OCI-LY1 (cell line): ENCODE data around the gene CDH4.

ENCODE experiments used
- H2AFZ ChIP-seq: fragments of 200-600 bp; sonication (generic), shearing (Covaris generic); 2 replicates; pipeline ENCODE4 v1.6.0; 2014; ENCODE audit warnings: antibody characterized with exemption, mild to moderate bottlenecking, low read length
- H3F3A ChIP-seq: fragments of 200-600 bp; sonication (generic), shearing (Covaris generic); 2 replicates; pipeline ENCODE4 v1.6.0; 2014; ENCODE audit warnings: mild to moderate bottlenecking, antibody characterized with exemption, low read length, moderate library complexity; ENCODE audit not compliant: insufficient read depth
- H3K27ac ChIP-seq: fragments of 200-600 bp; sonication (generic); 2 replicates; pipeline ENCODE4 v1.5.1; 2014; ENCODE audit warnings: low read length, mixed run types, mild to moderate bottlenecking, low read depth; ENCODE audit not compliant: poor library complexity, severe bottlenecking
- H3K27me3 ChIP-seq: fragments of 200-600 bp; sonication (generic); 2 replicates; pipeline ENCODE4 v1.6.0; 2014; ENCODE audit warnings: antibody characterized with exemption, mild to moderate bottlenecking, low read length, moderate library complexity; ENCODE audit not compliant: insufficient read depth
- H3K36me3 ChIP-seq: fragments of 200-600 bp; sonication (generic); 2 replicates; pipeline ENCODE4 v1.6.1; 2014; ENCODE audit warnings: mild to moderate bottlenecking, antibody characterized with exemption, low read length, moderate library complexity, mixed read lengths; ENCODE audit not compliant: insufficient read depth
- H3K4me1 ChIP-seq: fragments of 200-600 bp; sonication (generic); 2 replicates; pipeline ENCODE4 v1.5.1; 2014; ENCODE audit warnings: mild to moderate bottlenecking, low read length, moderate library complexity; ENCODE audit not compliant: insufficient read depth, severe bottlenecking
- H3K4me2 ChIP-seq: fragments of 200-600 bp; sonication (generic), shearing (Covaris generic); 2 replicates; pipeline ENCODE4 v1.6.1; 2014; ENCODE audit warnings: low read length
- H3K4me3 ChIP-seq: fragments of 200-600 bp; sonication (generic); 2 replicates; pipeline ENCODE4 v1.5.1; 2014; ENCODE audit warnings: low read length, low read depth, mild to moderate bottlenecking, mixed read lengths; ENCODE audit not compliant: poor library complexity, severe bottlenecking
- H3K79me2 ChIP-seq: fragments of 200-600 bp; shearing (Covaris generic); 2 replicates; pipeline ENCODE4 v1.6.1; 2016; ENCODE audit warnings: mixed run types, low read length, mixed read lengths; ENCODE audit not compliant: insufficient read depth
- H3K9ac ChIP-seq: fragments of 200-600 bp; sonication (generic), shearing (Covaris generic); 2 replicates; pipeline ENCODE4 v1.6.1; 2014; ENCODE audit warnings: mild to moderate bottlenecking, low read length, mixed read lengths
- H3K9me2 ChIP-seq: fragments of 200-600 bp; sonication (generic), shearing (Covaris generic); 2 replicates; pipeline ENCODE4 v1.6.1; 2014; ENCODE audit warnings: low read depth, mild to moderate bottlenecking, low read length, mixed read lengths
- H3K9me3 ChIP-seq: fragments of 200-600 bp; shearing (Covaris generic); 2 replicates; pipeline ENCODE4 v1.6.1; 2014; ENCODE audit warnings: low read length, mixed read lengths
- H4K20me1 ChIP-seq: fragments of 200-600 bp; sonication (generic), shearing (Covaris generic); 2 replicates; pipeline ENCODE4 v1.6.0; 2016; ENCODE audit warnings: mild to moderate bottlenecking, low read length; ENCODE audit not compliant: insufficient read depth
- EZH2 ChIP-seq: fragments of 200-600 bp; sonication (generic), shearing (Covaris generic); IDR thresholded peaks from 2 replicates; pipeline ENCODE4 v1.8.0; 2017; ENCODE audit warnings: borderline replicate concordance, mixed run types, mild to moderate bottlenecking, antibody characterized with exemption, low read length, moderate library complexity, mixed read lengths
- TF ChIP-seq, protein P1 (sequence below): fragments of 200-600 bp; sonication (generic), shearing (Covaris generic); IDR thresholded peaks from 2 replicates; pipeline ENCODE4 v1.5.1; 2017; ENCODE audit warnings: mild to moderate bottlenecking, antibody characterized with exemption, low read length, moderate library complexity, mixed read lengths

The CDH4 gene

DNA sequence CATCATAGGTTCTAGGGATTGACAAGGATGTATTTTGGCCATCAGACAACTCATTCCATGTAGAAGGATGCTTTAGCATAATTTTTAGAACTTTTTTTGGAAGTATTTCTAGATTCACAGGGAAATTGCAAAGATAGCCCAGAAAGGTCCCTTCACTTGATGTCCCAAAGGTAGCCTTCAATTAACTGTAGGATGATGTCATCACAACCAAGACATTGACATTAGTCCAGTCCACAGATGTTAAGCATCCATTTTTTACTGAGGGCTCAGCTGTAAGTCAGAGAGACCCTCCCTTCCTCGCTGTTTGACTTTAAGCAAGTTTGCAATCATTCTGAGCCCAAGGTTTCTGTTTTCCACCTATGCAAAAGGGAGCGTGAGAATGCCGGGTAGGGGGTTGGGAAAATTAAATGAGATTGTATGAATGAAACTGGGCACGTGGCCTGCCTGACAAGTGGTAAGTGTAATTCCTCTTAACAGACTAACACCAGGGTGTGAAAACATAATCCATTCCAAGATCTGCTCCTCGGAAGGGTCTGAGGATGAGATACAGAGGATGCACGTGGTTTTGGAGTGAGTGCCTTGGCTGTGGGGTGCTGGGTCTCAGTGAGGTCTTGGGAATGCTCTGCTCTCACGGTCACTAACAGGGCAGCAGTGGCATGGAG lies 126.8 kb downstream of the CDH4 start:
- TF ChIP-seq, protein P1, sequence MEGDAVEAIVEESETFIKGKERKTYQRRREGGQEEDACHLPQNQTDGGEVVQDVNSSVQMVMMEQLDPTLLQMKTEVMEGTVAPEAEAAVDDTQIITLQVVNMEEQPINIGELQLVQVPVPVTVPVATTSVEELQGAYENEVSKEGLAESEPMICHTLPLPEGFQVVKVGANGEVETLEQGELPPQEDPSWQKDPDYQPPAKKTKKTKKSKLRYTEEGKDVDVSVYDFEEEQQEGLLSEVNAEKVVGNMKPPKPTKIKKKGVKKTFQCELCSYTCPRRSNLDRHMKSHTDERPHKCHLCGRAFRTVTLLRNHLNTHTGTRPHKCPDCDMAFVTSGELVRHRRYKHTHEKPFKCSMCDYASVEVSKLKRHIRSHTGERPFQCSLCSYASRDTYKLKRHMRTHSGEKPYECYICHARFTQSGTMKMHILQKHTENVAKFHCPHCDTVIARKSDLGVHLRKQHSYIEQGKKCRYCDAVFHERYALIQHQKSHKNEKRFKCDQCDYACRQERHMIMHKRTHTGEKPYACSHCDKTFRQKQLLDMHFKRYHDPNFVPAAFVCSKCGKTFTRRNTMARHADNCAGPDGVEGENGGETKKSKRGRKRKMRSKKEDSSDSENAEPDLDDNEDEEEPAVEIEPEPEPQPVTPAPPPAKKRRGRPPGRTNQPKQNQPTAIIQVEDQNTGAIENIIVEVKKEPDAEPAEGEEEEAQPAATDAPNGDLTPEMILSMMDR = no peak
- TF ChIP-seq EZH2 = no peak
- no peak overlapping the region for H3K4me3 ChIP-seq
- H3K27me3 ChIP-seq = no peaks in the 10 kb centered on the region
- H3K27ac ChIP-seq = no peak overlapping the region
- H3K9me3 ChIP-seq = no peaks in the 10 kb centered on the region
- H3K4me2 ChIP-seq = no peak overlapping the region
- H4K20me1 ChIP-seq = no peaks in the 10 kb centered on the region
- no peaks in the 10 kb centered on the region for H3F3A ChIP-seq
- no peak overlapping the region for H3K9ac ChIP-seq
- no peaks in the 10 kb centered on the region for H3K79me2 ChIP-seq
- no peak overlapping the region for H2AFZ ChIP-seq
- H3K36me3 ChIP-seq = no peaks in the 10 kb centered on the region
- no peaks in the 10 kb centered on the region for H3K4me1 ChIP-seq
- no peaks in the 10 kb centered on the region for H3K9me2 ChIP-seq

DNA sequence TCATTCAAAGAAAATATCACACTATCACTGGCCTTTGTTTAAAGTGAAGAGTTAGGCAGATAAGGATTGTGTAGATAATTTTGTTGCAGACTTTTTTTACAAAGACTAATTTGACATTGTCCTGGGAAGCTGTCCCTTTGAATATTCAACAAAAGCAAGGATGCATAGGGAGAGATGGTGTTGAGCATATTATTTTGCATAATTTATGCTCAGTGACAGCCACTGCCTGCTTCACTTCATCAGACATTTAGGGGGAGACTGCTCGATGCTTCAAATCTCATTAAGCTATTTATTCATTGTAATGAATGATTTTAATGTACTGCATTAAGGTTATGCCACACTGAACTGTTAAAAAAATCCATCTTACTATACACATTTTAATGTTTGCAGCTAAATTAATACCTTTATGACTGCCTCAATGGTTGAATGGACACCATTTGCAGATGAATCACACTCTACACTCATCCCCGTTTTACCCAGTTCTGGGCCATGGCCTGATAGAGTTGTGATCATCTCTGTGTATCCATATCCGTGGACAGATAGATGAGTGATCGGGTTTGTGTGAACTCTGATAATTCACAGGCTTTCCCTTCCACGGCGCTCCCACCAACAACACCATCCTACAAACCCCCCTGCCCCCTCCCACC lies 128.0 kb downstream of the CDH4 start:
- no peaks in the 10 kb centered on the region for H3F3A ChIP-seq
- H3K36me3 ChIP-seq = no peaks in the 10 kb centered on the region
- H3K9me3 ChIP-seq = no peaks in the 10 kb centered on the region
- no peaks in the 10 kb centered on the region for H4K20me1 ChIP-seq
- H3K4me2 ChIP-seq = no peak overlapping the region
- no peaks in the 10 kb centered on the region for H3K79me2 ChIP-seq
- no peak overlapping the region for H3K4me3 ChIP-seq
- TF ChIP-seq EZH2 = no peak
- TF ChIP-seq, protein P1 = no peak
- H3K27ac ChIP-seq = no peak overlapping the region
- no peaks in the 10 kb centered on the region for H3K4me1 ChIP-seq
- no peak overlapping the region for H2AFZ ChIP-seq
- H3K27me3 ChIP-seq = no peaks in the 10 kb centered on the region
- no peaks in the 10 kb centered on the region for H3K9me2 ChIP-seq
- no peak overlapping the region for H3K9ac ChIP-seq

DNA sequence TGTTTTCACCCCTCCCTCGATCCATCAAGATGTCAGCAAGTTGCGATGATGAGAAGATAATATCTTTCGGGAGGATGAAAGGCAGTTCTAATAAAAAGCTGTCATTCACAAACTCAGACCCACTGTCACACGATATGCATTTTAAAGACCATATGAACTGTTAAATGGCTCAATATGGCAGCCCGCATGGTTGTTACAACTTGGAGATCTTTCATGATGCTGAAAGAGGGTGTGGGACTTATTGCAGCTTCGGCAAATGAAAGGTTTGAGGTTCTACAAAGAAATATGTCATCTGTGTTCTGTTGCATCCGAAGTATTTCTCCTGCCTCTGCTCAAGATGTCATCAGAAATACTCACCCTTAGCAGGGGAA lies 128.5 kb downstream of the CDH4 start:
- H3K4me3 ChIP-seq = no peak overlapping the region
- no peaks in the 10 kb centered on the region for H3K36me3 ChIP-seq
- H3K27me3 ChIP-seq = no peaks in the 10 kb centered on the region
- no peak for TF ChIP-seq EZH2
- TF ChIP-seq, protein P1 = no peak
- no peaks in the 10 kb centered on the region for H3K9me2 ChIP-seq
- H3K27ac ChIP-seq = no peak overlapping the region
- no peaks in the 10 kb centered on the region for H3K79me2 ChIP-seq
- no peak overlapping the region for H2AFZ ChIP-seq
- H3K9ac ChIP-seq = no peak overlapping the region
- no peaks in the 10 kb centered on the region for H3F3A ChIP-seq
- H3K4me1 ChIP-seq = no peaks in the 10 kb centered on the region
- H3K4me2 ChIP-seq = no peak overlapping the region
- H4K20me1 ChIP-seq = no peaks in the 10 kb centered on the region
- H3K9me3 ChIP-seq = no peaks in the 10 kb centered on the region
